HCT116 (cell line): ENCODE measurements around the gene PATE2. TPM values are rescaled to one million over a fixed set of nuclear protein-coding genes. Genes with fewer than 3 reads are reported as not detected.

ENCODE experiments used
- ATAC-seq: fragments of 200-7000 bp; cut with Tn5 transposase; 2 replicates; pipeline ENCODE4 v1.9.1; 2020; ENCODE audit warnings: mild to moderate bottlenecking, moderate library complexity
- BruUV-seq: library from RNA; stranded (reverse); fragments of 400-500 nt; replicated peaks from 2 replicates; lab custom pipeline; 2021; lab: Mats Ljungman, UMichigan
- CTCF ChIA-PET: fragments of 300-600 bp; sonication (Branson Sonifier 250); formaldehyde crosslinking; loops from one replicate; lab custom pipeline; 2021; ENCODE audit warnings: antibody characterized with exemption; lab: Charles Lee
- POLR2A ChIA-PET: fragments of 300-600, 350-600 bp; sonication (Branson Sonifier 250); formaldehyde crosslinking; loops from one replicate; lab custom pipeline; 2021; ENCODE audit warnings: antibody characterized with exemption; lab: Charles Lee
- RAD21 ChIA-PET, 2 experiments: fragments of 300-600 bp; sonication (Branson Sonifier 250); formaldehyde crosslinking; loops; one replicate each; lab custom pipeline; 2023; ENCODE audit warnings: low total read pairs in 2 of 2; ENCODE audit not compliant: uncharacterized antibody in 2 of 2, unreplicated experiment in 2 of 2, low non-redundant PET in 1 of 2; lab: Charles Lee
- DNase-seq: peaks from one replicate; pipeline ENCODE4 v3.0.0-alpha.2; 2010; ENCODE audit warnings: low read depth, low spot score
- H2AFZ ChIP-seq: fragments of 200-600 bp; shearing (Covaris generic), sonication (generic); 2 replicates; pipeline ENCODE4 v1.6.1; 2017; ENCODE audit warnings: low read depth, mixed run types, mixed read lengths, antibody characterized with exemption, low read length; ENCODE audit not compliant: poor library complexity, severe bottlenecking
- H3K27ac ChIP-seq: 2 replicates; pipeline ENCODE4 v1.5.1; 2012; ENCODE audit warnings: low read depth, low read length
- H3K27me3 ChIP-seq: fragments of 200-600 bp; sonication (generic); 2 replicates; pipeline ENCODE4 v1.6.1; 2016; ENCODE audit warnings: mixed run types, low read length, mixed read lengths; ENCODE audit not compliant: insufficient read depth
- H3K36me3 ChIP-seq, 2 experiments: fragments of 200-500 bp in 1 of 2; fragments of 200-600 bp in 1 of 2; sonication (Bioruptor generic) in 1 of 2; sonication (generic) in 1 of 2; 2 replicates each; pipeline versions ENCODE4 v1.5.1 to v1.6.1; 2014 to 2016; ENCODE audit warnings: low read length in 2 of 2, inconsistent platforms in 1 of 2, mixed read lengths in 1 of 2, mixed run types in 1 of 2; ENCODE audit not compliant: insufficient read depth in 2 of 2, control insufficient read depth in 1 of 2
- H3K4me1 ChIP-seq, 2 experiments: fragments of 200-600 bp in 1 of 2; sonication (generic) in 1 of 2; 2 replicates each; pipeline versions ENCODE4 v1.5.1 to v1.6.1; 2012 to 2017; ENCODE audit warnings: low read length in 2 of 2, inconsistent platforms in 1 of 2, mild to moderate bottlenecking in 1 of 2, mixed read lengths in 1 of 2, mixed run types in 1 of 2, moderate library complexity in 1 of 2; ENCODE audit not compliant: insufficient read depth in 2 of 2, control insufficient read depth in 1 of 2
- H3K4me2 ChIP-seq: fragments of 200-600 bp; sonication (generic); 2 replicates; pipeline ENCODE4 v1.6.1; 2017; ENCODE audit warnings: mixed run types, low read length, mixed read lengths
- H3K4me3 ChIP-seq, 2 experiments: fragments of 200-600 bp in 1 of 2; sonication (generic) in 1 of 2; replicated peaks in 1 of 2; 2 replicates each; pipeline ENCODE4 v1.5.1; 2011 to 2016; ENCODE audit warnings: low read length in 2 of 2, control low read depth in 1 of 2, low read depth in 1 of 2, mild to moderate bottlenecking in 1 of 2, mixed read lengths in 1 of 2, mixed run types in 1 of 2
- H3K79me2 ChIP-seq: fragments of 200-600 bp; sonication (generic); 2 replicates; pipeline ENCODE4 v1.6.1; 2017; ENCODE audit warnings: mild to moderate bottlenecking, mixed run types, low read length, moderate library complexity, mixed read lengths; ENCODE audit not compliant: insufficient read depth
- H3K9ac ChIP-seq: fragments of 200-600 bp; sonication (generic); 2 replicates; pipeline ENCODE4 v1.6.1; 2016; ENCODE audit warnings: low read length, mixed read lengths
- H3K9me2 ChIP-seq: fragments of 200-600 bp; sonication (generic), shearing (Covaris generic); 2 replicates; pipeline ENCODE4 v1.6.1; 2017; ENCODE audit warnings: mixed run types, mild to moderate bottlenecking, moderate library complexity; ENCODE audit not compliant: insufficient read depth
- H3K9me3 ChIP-seq, 2 experiments: fragments of 200-500 bp in 1 of 2; fragments of 200-600 bp in 1 of 2; sonication (Bioruptor generic) in 1 of 2; sonication (generic) in 1 of 2; 2 replicates each; pipeline ENCODE4 v1.6.1; 2014 to 2017; ENCODE audit warnings: low read length in 2 of 2, mixed read lengths in 2 of 2, inconsistent platforms in 1 of 2, low read depth in 1 of 2, mild to moderate bottlenecking in 1 of 2, mixed run types in 1 of 2, moderate library complexity in 1 of 2; ENCODE audit not compliant: control insufficient read depth in 1 of 2, insufficient read depth in 1 of 2
- H4K20me1 ChIP-seq: fragments of 200-600 bp; sonication (generic), shearing (Covaris generic); 2 replicates; pipeline ENCODE4 v1.6.1; 2017; ENCODE audit warnings: mixed run types, mild to moderate bottlenecking, moderate library complexity; ENCODE audit not compliant: insufficient read depth
- CBX3 ChIP-seq: IDR thresholded peaks from 2 replicates; pipeline ENCODE4 v1.6.1; 2012; ENCODE audit warnings: low read depth
- ELF1 ChIP-seq: IDR thresholded peaks from 2 replicates; pipeline ENCODE4 v1.6.1; 2012; ENCODE audit warnings: low read depth, borderline replicate concordance
- EZH2 ChIP-seq: fragments of 200-600 bp; sonication (generic); IDR thresholded peaks from 2 replicates; pipeline ENCODE4 v1.6.1; 2017; ENCODE audit warnings: antibody characterized with exemption, mixed run types
- EZH2phosphoT487 ChIP-seq: fragments of 200-600 bp; IDR thresholded peaks from 2 replicates; pipeline ENCODE4 v1.6.1; 2018; ENCODE audit warnings: antibody characterized with exemption, borderline replicate concordance
- MAX ChIP-seq: IDR thresholded peaks from 2 replicates; pipeline ENCODE4 v1.6.1; 2012
- POLR2A ChIP-seq: IDR thresholded peaks from 2 replicates; pipeline ENCODE4 v1.7.0; 2011; ENCODE audit warnings: borderline replicate concordance; ENCODE audit not compliant: insufficient read depth, insufficient read length; ENCODE audit errors: extremely low read depth
- POLR2AphosphoS5 ChIP-seq: IDR thresholded peaks from 2 replicates; pipeline ENCODE4 v1.6.1; 2011; ENCODE audit warnings: mild to moderate bottlenecking, low read depth, low read length, moderate library complexity
- RAD21 ChIP-seq: IDR thresholded peaks from 2 replicates; pipeline ENCODE4 v1.6.1; 2012; ENCODE audit warnings: low read depth, mild to moderate bottlenecking
- SIN3A ChIP-seq: IDR thresholded peaks from 2 replicates; pipeline ENCODE4 v1.6.1; 2012; ENCODE audit warnings: low read depth
- SP1 ChIP-seq: IDR thresholded peaks from 2 replicates; pipeline ENCODE4 v1.6.1; 2012; ENCODE audit warnings: low read depth
- TCF7L2 ChIP-seq: IDR thresholded peaks from 2 replicates; pipeline ENCODE4 v1.7.0; 2011; ENCODE audit warnings: borderline replicate concordance, inconsistent platforms; ENCODE audit not compliant: insufficient read depth, insufficient read length; ENCODE audit errors: extremely low read depth
- YY1 ChIP-seq: IDR thresholded peaks from 2 replicates; pipeline ENCODE4 v1.6.1; 2011; ENCODE audit warnings: low read length, low read depth, moderate library complexity, mild to moderate bottlenecking; ENCODE audit not compliant: insufficient replicate concordance; ENCODE audit errors: extremely low read depth
- ZBTB33 ChIP-seq: IDR thresholded peaks from 2 replicates; pipeline ENCODE4 v1.6.1; 2011; ENCODE audit warnings: mild to moderate bottlenecking, low read length, moderate library complexity; ENCODE audit not compliant: insufficient replicate concordance; ENCODE audit errors: extremely low read depth
- ZFX ChIP-seq: fragments of 450-650 bp; IDR thresholded peaks from 2 replicates; pipeline ENCODE4 v1.6.1; 2017
- ZNF274 ChIP-seq: fragments of 200-500 bp; sonication (Bioruptor generic); IDR thresholded peaks from 2 replicates; pipeline ENCODE4 v1.6.1; 2014; ENCODE audit warnings: mild to moderate bottlenecking, low read depth, low read length, inconsistent platforms
- intact Hi-C: fragments of 100-400 bp; cut with micrococcal nuclease; formaldehyde crosslinking; loops from 2 replicates; pipeline ENCODE4 v1.10.0; 2022
- total RNA-seq: library from RNA; stranded (reverse); gene quantifications from one replicate; pipeline ENCODE4 v1.2.1, GENCODE V29; 2021; ENCODE audit not compliant: unreplicated experiment
- TF ChIP-seq, protein P1 (sequence below): IDR thresholded peaks from 2 replicates; pipeline ENCODE4 v1.6.1; 2012

The PATE2 gene
- total RNA-seq, 1 experiment from 2014 or later: not detected

DNA sequence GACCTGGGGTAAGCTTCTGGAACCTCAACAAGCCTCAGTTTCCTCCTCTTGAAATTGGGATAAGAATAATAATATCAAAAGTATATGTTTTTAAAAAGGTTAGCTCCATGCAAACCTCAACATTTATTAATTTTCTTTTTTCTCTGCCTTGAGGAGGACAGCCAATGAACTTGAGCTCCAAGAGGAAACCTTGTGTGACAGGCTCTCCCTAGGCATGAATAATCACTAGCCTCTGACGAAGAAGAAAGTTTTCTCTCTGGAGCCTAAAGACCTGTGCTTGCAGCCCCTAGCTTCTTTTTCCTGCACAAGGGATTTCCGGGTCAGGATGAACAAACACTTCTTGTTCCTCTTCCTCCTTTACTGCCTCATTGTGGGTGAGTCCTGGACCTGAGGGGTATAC, 9.2 kb upstream of the PATE2 start, which contains the start of gene PATE3 (continued):
- TF ChIP-seq, protein P1, sequence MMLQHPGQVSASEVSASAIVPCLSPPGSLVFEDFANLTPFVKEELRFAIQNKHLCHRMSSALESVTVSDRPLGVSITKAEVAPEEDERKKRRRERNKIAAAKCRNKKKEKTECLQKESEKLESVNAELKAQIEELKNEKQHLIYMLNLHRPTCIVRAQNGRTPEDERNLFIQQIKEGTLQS: no peak
- no peak for TF ChIP-seq ELF1

GRCh38 chr11:125784678-125785077, 6.0 kb upstream of the PATE2 start:
- Histone ChIP-seq H3K9me3 (no peaks in the 10 kb centered on the region), H3K9ac (no peak overlapping the region), H3K36me3 (no peaks in the 10 kb centered on the region), H3K9me2 (no peaks in the 10 kb centered on the region), H3K79me2 (no peaks in the 10 kb centered on the region), H2AFZ (no peak overlapping the region), H3K27ac (no peak overlapping the region), H3K4me3 (no peak overlapping the region), H4K20me1 (no peaks in the 10 kb centered on the region), H3K4me1 (no peaks in the 10 kb centered on the region), H3K27me3 (peaks cover 10% of the 10 kb centered on the region), H3K4me2 (no peak overlapping the region)
- ChIA-PET POLR2A (no interaction called here), CTCF (no interaction called here), RAD21 (no interaction called here)
- ATAC-seq (no peak), DNase-seq (no peak)
- TF ChIP-seq SP1: no peak
- no peak for TF ChIP-seq TCF7L2
- TF ChIP-seq ZNF274: no peak
- TF ChIP-seq YY1: no peak
- no peak for TF ChIP-seq ELF1
- no peak for TF ChIP-seq EZH2phosphoT487
- intact Hi-C loops: no loop called here
- BruUV-seq: no TSS peak

- Histone ChIP-seq H3K4me2 (no peak overlapping the region), H3K4me3 (no peak overlapping the region), H3K79me2 (no peaks in the 10 kb centered on the region), H3K27ac (no peak overlapping the region), H3K9me3 (no peaks in the 10 kb centered on the region), H4K20me1 (no peaks in the 10 kb centered on the region), H3K27me3 (peaks cover 39% of the 10 kb centered on the region), H3K9me2 (no peaks in the 10 kb centered on the region), H3K36me3 (no peaks in the 10 kb centered on the region), H3K4me1 (no peaks in the 10 kb centered on the region), H3K9ac (no peak overlapping the region), H2AFZ (no peak overlapping the region)
- DNase-seq (no peak), ATAC-seq (no peak)
- intact Hi-C loops: no loop called here
- POLR2A ChIA-PET: no interaction called here
- TF ChIP-seq RAD21: no peak
- TF ChIP-seq ZBTB33: no peak
- no peak for TF ChIP-seq POLR2A
- TF ChIP-seq, protein P1: no peak
- TF ChIP-seq ELF1: no peak
- TF ChIP-seq MAX: no peak
- no peak for TF ChIP-seq TCF7L2
- TF ChIP-seq EZH2: no peak
- TF ChIP-seq SIN3A: no peak
- TF ChIP-seq CBX3: no peak
- no peak for TF ChIP-seq ZFX
- no peak for TF ChIP-seq POLR2AphosphoS5
- CTCF ChIA-PET: no interaction called here
- RAD21 ChIA-PET: no interaction called here
- BruUV-seq: no TSS peak
Measured at GRCh38 chr11:125777309-125777708, 1.3 kb downstream of the PATE2 start.
